ENCODE data around the gene PPRC1.
A peak's percentile ranks its signal among the peaks of the same experiment; 100 is the strongest.

Gene PPRC1

GRCh38 chr10:102120142-102120990, 12.5 kb upstream of the PPRC1 start, which contains the start of gene LDB1:
TSS of gene LDB1 (minus strand) at chr10:102120368. CDS start at chr10:102120110, 258 bp downstream.
- H3K27me3 ChIP-seq (ENCODE audit: control insufficient read depth, insufficient read depth, low read length): no peaks in the 10 kb centered on the region
- peak within 1 kb of the TSS; percentile 71 for H3K4me3 ChIP-seq (ENCODE audit: low read length)
- H3K9me3 ChIP-seq (ENCODE audit: control insufficient read depth, low read length): no peaks in the 10 kb centered on the region
- H3K36me3 ChIP-seq (ENCODE audit: control insufficient read depth, insufficient read depth, low read length): no peaks in the 10 kb centered on the region
- H3K4me1 ChIP-seq (ENCODE audit: control insufficient read depth, insufficient read depth, low read length): peaks cover 46% of the 10 kb centered on the region
- peak within 1 kb of the TSS; percentile 85 for H3K9ac ChIP-seq (ENCODE audit: low read length)

- Histone ChIP-seq H3K36me3 (ENCODE audit: control insufficient read depth, insufficient read depth, low read length) (no peaks in the 10 kb centered on the region), H3K9me3 (ENCODE audit: control insufficient read depth, low read length) (no peaks in the 10 kb centered on the region), H3K27me3 (ENCODE audit: control insufficient read depth, insufficient read depth, low read length) (no peaks in the 10 kb centered on the region), H3K4me3 (ENCODE audit: low read length) (peak overlapping the region; percentile 29), H3K9ac (ENCODE audit: low read length) (peak overlapping the region; percentile 61), H3K4me1 (ENCODE audit: control insufficient read depth, insufficient read depth, low read length) (peaks cover 39% of the 10 kb centered on the region)
Measured at GRCh38 chr10:102120991-102121738, 11.7 kb upstream of the PPRC1 start.

GRCh38 chr10:102121739-102122372, 11.0 kb upstream of the PPRC1 start:
- Histone ChIP-seq H3K9me3 (ENCODE audit: control insufficient read depth, low read length) (no peaks in the 10 kb centered on the region), H3K9ac (ENCODE audit: low read length) (no peak overlapping the region), H3K4me3 (ENCODE audit: low read length) (no peak overlapping the region), H3K4me1 (ENCODE audit: control insufficient read depth, insufficient read depth, low read length) (peaks cover 34% of the 10 kb centered on the region), H3K36me3 (ENCODE audit: control insufficient read depth, insufficient read depth, low read length) (no peaks in the 10 kb centered on the region), H3K27me3 (ENCODE audit: control insufficient read depth, insufficient read depth, low read length) (no peaks in the 10 kb centered on the region)

DNA sequence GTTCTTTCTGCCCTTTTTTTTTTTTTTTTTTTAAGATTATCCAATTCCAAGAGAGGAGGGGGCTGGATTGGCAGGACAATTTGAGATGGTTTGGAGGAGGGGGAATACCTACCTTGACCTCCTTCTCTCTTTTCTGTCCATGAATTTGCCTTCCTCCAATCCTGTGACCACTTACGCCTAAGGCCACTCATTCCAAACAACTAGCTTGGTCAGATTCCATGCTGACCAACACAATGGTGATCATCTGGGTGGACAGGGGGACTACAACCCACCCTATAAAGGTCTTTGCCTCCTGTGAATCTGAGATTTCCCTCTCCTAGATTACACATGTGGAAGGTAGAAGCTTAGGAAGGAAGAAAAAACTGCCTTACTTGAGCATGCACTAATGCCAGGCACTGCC, 10.4 kb upstream of the PPRC1 start:
- H3K9me3 ChIP-seq (ENCODE audit: control insufficient read depth, low read length): no peaks in the 10 kb centered on the region
- no peaks in the 10 kb centered on the region for H3K36me3 ChIP-seq (ENCODE audit: control insufficient read depth, insufficient read depth, low read length)
- H3K9ac ChIP-seq (ENCODE audit: low read length): no peak overlapping the region
- H3K4me1 ChIP-seq (ENCODE audit: control insufficient read depth, insufficient read depth, low read length): peaks cover 28% of the 10 kb centered on the region
- H3K4me3 ChIP-seq (ENCODE audit: low read length): no peak overlapping the region
- H3K27me3 ChIP-seq (ENCODE audit: control insufficient read depth, insufficient read depth, low read length): no peaks in the 10 kb centered on the region

DNA sequence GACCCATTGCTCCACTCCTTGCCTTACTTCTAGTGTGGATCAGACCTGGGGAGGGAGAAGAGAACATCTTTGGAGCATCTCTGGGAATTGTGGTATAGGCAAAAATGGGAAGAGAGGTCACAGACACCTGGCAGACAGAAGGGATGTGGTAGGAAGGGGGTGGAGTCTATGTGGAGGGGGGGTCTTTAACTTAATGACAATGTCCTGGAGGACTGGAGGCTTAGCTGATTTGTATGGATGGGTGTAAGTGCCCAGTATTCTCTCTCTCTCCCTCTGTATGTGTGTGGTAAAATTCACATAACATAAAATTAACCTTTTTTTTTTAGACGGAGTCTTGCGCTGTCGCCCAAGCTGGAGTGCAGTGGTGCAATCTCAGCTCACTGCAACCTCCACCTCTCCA, 9.6 kb upstream of the PPRC1 start:
- no peaks in the 10 kb centered on the region for H3K27me3 ChIP-seq (ENCODE audit: control insufficient read depth, insufficient read depth, low read length)
- no peak overlapping the region for H3K9ac ChIP-seq (ENCODE audit: low read length)
- peaks cover 20% of the 10 kb centered on the region for H3K4me1 ChIP-seq (ENCODE audit: control insufficient read depth, insufficient read depth, low read length)
- no peak overlapping the region for H3K4me3 ChIP-seq (ENCODE audit: low read length)
- no peaks in the 10 kb centered on the region for H3K36me3 ChIP-seq (ENCODE audit: control insufficient read depth, insufficient read depth, low read length)
- no peaks in the 10 kb centered on the region for H3K9me3 ChIP-seq (ENCODE audit: control insufficient read depth, low read length)

- H3K4me1 ChIP-seq (ENCODE audit: control insufficient read depth, insufficient read depth, low read length): peaks cover 11% of the 10 kb centered on the region
- H3K9me3 ChIP-seq (ENCODE audit: control insufficient read depth, low read length): no peaks in the 10 kb centered on the region
- H3K36me3 ChIP-seq (ENCODE audit: control insufficient read depth, insufficient read depth, low read length): no peaks in the 10 kb centered on the region
- H3K4me3 ChIP-seq (ENCODE audit: low read length): no peak overlapping the region
- H3K9ac ChIP-seq (ENCODE audit: low read length): no peak overlapping the region
- no peaks in the 10 kb centered on the region for H3K27me3 ChIP-seq (ENCODE audit: control insufficient read depth, insufficient read depth, low read length)
Measured at GRCh38 chr10:102131286-102132170, 1.3 kb upstream of the PPRC1 start.

DNA sequence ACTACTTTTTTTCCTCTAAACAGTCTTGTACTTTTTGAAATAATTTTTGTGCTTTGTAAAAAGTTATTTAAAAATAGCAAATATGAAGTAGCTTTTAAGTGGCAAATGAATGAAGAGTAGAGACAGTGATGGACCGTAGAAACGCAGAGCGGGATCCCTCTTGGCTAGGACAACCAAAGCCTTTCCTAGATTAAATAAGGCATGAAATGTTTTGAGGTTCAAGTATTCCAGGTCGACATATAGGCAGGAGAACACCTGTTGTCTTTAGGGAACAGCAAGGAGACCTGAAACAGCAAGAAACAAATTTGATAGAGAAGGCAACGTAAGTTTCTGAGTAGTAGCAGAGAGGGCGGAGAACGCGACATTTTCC, 662 bp upstream of the PPRC1 start:
- Histone ChIP-seq H3K27me3 (ENCODE audit: control insufficient read depth, insufficient read depth, low read length) (no peaks in the 10 kb centered on the region), H3K9ac (ENCODE audit: low read length) (peak overlapping the region; percentile 76), H3K9me3 (ENCODE audit: control insufficient read depth, low read length) (no peaks in the 10 kb centered on the region), H3K4me1 (ENCODE audit: control insufficient read depth, insufficient read depth, low read length) (peaks cover 11% of the 10 kb centered on the region), H3K4me3 (ENCODE audit: low read length) (peak overlapping the region; percentile 66), H3K36me3 (ENCODE audit: control insufficient read depth, insufficient read depth, low read length) (no peaks in the 10 kb centered on the region)

DNA sequence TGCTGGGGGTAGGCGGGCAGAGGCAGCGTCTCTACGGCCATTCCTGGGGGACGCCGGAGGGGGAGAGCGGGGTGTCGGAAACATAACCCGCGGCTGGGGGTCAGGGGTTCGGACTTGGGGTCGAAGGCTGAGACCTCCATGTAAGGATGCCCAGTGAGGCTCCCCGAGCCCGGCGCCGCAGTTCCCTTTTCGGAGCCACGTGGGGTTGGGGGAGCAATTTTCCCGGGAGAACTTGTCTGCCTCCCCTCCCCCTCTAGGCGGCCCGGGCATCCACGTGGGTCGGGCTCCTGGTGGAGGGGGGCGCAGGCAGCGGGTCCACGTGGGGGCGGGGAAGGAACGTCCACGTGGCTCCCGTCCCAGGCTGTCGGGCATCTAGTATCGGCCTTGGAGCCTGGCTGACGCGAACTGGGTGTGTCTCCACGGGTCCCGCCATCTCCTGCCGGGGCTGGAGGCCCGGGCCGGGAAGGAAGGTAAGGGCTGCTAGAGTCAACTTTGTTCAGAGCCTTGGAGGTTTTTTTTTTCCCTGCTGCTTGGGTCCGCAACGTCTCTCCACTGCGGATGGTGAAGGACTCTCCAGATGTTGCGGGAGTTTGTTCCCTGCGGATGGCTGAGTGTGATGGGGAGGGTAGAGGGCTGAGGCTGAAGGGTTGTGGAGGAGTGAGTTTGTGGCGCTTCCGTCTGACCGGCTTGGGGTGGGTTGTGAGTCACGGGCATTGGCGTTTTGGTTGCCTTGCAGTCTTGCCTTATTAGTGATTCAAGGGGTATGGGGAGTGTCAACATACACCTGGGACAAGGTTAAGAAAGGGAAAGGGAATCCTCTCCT, 744 bp downstream of the PPRC1 start:
- Histone ChIP-seq H3K9me3 (ENCODE audit: control insufficient read depth, low read length) (no peaks in the 10 kb centered on the region), H3K4me1 (ENCODE audit: control insufficient read depth, insufficient read depth, low read length) (peaks cover 11% of the 10 kb centered on the region), H3K4me3 (ENCODE audit: low read length) (peak overlapping the region; percentile 66), H3K9ac (ENCODE audit: low read length) (peak overlapping the region; percentile 76), H3K36me3 (ENCODE audit: control insufficient read depth, insufficient read depth, low read length) (no peaks in the 10 kb centered on the region), H3K27me3 (ENCODE audit: control insufficient read depth, insufficient read depth, low read length) (no peaks in the 10 kb centered on the region)

- Histone ChIP-seq H3K9me3 (ENCODE audit: control insufficient read depth, low read length) (no peaks in the 10 kb centered on the region), H3K36me3 (ENCODE audit: control insufficient read depth, insufficient read depth, low read length) (no peaks in the 10 kb centered on the region), H3K4me3 (ENCODE audit: low read length) (peak overlapping the region; percentile 66), H3K9ac (ENCODE audit: low read length) (peak overlapping the region; percentile 76), H3K27me3 (ENCODE audit: control insufficient read depth, insufficient read depth, low read length) (no peaks in the 10 kb centered on the region), H3K4me1 (ENCODE audit: control insufficient read depth, insufficient read depth, low read length) (peaks cover 11% of the 10 kb centered on the region)
Measured at GRCh38 chr10:102134416-102134815, 1.6 kb downstream of the PPRC1 start.

- no peak overlapping the region for H3K4me3 ChIP-seq (ENCODE audit: low read length)
- H3K4me1 ChIP-seq (ENCODE audit: control insufficient read depth, insufficient read depth, low read length): peaks cover 11% of the 10 kb centered on the region
- no peak overlapping the region for H3K9ac ChIP-seq (ENCODE audit: low read length)
- peaks cover 1% of the 10 kb centered on the region for H3K36me3 ChIP-seq (ENCODE audit: control insufficient read depth, insufficient read depth, low read length)
- no peaks in the 10 kb centered on the region for H3K27me3 ChIP-seq (ENCODE audit: control insufficient read depth, insufficient read depth, low read length)
- H3K9me3 ChIP-seq (ENCODE audit: control insufficient read depth, low read length): no peaks in the 10 kb centered on the region
Measured at GRCh38 chr10:102135956-102136526, 3.2 kb downstream of the PPRC1 start.

Measured in mucosa of stomach (tissue), 1 donor.